H1 (cell line): Measurements from ENCODE around the gene BGN.

Source experiments
- POLR2A ChIP-seq, 2 experiments: IDR thresholded peaks; 1 replicate in 1 of 2; 2 replicates in 1 of 2; pipeline ENCODE4 v1.6.1; 2011; ENCODE audit warnings: low read depth in 2 of 2, low read length in 2 of 2, mild to moderate bottlenecking in 2 of 2; ENCODE audit errors: control extremely low read depth in 1 of 2
- TF ChIP-seq, protein P1 (sequence below): IDR thresholded peaks from 2 replicates; pipeline ENCODE4 v1.6.1; 2012; ENCODE audit warnings: low read length, inconsistent platforms
- TF ChIP-seq, protein P2 (sequence below): fragments of 300-600 bp; sonication (generic); IDR thresholded peaks from 2 replicates; pipeline ENCODE4 v1.7.1; 2012; ENCODE audit warnings: low read length, moderate library complexity, mild to moderate bottlenecking, inconsistent platforms; ENCODE audit not compliant: insufficient replicate concordance
- TF ChIP-seq, protein P3 (sequence below), 3 experiments: IDR thresholded peaks; 1 replicate in 2 of 3; 2 replicates in 1 of 3; pipeline versions ENCODE4 v1.5.1 to v1.6.1; 2011; ENCODE audit warnings: low read length in 3 of 3, mild to moderate bottlenecking in 3 of 3, inconsistent platforms in 2 of 3, low read depth in 1 of 3, moderate library complexity in 1 of 3; ENCODE audit not compliant: insufficient read depth in 1 of 3; ENCODE audit errors: control extremely low read depth in 1 of 3

DNA sequence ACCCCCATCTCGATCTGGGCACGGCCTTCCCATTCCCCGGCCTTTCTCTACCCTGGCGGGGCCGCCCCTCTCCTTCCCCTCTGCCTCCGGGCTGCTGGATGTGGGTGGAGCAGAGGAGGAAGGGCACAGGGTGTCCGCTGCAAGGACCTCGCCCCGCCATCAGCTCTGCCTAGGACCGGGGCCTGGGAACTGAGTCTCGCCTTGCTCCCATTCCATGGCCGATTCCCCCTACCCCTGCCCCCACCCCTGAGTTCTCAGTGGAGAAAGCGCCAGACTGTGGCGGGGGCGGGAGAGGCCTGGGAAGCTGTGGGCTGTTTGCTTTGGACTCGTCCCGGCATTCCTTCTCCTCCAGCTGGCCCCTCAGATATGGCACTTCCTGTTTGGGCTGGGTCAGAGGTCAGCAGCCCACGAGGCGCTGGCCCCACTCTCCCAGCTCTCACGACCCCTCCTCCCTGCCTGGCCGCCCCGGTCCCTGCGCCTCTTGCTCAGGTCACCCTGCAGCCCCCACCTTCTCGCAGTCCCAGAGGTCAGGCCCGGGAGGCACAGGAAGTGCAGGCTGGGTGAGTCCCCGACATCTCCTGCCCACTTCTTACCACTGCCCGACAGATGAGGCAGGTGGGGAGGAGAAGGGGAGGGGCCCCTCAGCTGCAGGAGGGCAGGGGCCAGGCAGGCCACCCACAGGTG is 6.4 kb upstream of the BGN start:
- TF ChIP-seq, protein P1, sequence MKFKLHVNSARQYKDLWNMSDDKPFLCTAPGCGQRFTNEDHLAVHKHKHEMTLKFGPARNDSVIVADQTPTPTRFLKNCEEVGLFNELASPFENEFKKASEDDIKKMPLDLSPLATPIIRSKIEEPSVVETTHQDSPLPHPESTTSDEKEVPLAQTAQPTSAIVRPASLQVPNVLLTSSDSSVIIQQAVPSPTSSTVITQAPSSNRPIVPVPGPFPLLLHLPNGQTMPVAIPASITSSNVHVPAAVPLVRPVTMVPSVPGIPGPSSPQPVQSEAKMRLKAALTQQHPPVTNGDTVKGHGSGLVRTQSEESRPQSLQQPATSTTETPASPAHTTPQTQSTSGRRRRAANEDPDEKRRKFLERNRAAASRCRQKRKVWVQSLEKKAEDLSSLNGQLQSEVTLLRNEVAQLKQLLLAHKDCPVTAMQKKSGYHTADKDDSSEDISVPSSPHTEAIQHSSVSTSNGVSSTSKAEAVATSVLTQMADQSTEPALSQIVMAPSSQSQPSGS, result no peak
- no peak for TF ChIP-seq POLR2A (IDR thresholded peaks at IDR 0.05; ENCODE audit: control extremely low read depth in 1 of 2, low read depth in 2 of 2, low read length in 2 of 2)
- TF ChIP-seq, protein P2, sequence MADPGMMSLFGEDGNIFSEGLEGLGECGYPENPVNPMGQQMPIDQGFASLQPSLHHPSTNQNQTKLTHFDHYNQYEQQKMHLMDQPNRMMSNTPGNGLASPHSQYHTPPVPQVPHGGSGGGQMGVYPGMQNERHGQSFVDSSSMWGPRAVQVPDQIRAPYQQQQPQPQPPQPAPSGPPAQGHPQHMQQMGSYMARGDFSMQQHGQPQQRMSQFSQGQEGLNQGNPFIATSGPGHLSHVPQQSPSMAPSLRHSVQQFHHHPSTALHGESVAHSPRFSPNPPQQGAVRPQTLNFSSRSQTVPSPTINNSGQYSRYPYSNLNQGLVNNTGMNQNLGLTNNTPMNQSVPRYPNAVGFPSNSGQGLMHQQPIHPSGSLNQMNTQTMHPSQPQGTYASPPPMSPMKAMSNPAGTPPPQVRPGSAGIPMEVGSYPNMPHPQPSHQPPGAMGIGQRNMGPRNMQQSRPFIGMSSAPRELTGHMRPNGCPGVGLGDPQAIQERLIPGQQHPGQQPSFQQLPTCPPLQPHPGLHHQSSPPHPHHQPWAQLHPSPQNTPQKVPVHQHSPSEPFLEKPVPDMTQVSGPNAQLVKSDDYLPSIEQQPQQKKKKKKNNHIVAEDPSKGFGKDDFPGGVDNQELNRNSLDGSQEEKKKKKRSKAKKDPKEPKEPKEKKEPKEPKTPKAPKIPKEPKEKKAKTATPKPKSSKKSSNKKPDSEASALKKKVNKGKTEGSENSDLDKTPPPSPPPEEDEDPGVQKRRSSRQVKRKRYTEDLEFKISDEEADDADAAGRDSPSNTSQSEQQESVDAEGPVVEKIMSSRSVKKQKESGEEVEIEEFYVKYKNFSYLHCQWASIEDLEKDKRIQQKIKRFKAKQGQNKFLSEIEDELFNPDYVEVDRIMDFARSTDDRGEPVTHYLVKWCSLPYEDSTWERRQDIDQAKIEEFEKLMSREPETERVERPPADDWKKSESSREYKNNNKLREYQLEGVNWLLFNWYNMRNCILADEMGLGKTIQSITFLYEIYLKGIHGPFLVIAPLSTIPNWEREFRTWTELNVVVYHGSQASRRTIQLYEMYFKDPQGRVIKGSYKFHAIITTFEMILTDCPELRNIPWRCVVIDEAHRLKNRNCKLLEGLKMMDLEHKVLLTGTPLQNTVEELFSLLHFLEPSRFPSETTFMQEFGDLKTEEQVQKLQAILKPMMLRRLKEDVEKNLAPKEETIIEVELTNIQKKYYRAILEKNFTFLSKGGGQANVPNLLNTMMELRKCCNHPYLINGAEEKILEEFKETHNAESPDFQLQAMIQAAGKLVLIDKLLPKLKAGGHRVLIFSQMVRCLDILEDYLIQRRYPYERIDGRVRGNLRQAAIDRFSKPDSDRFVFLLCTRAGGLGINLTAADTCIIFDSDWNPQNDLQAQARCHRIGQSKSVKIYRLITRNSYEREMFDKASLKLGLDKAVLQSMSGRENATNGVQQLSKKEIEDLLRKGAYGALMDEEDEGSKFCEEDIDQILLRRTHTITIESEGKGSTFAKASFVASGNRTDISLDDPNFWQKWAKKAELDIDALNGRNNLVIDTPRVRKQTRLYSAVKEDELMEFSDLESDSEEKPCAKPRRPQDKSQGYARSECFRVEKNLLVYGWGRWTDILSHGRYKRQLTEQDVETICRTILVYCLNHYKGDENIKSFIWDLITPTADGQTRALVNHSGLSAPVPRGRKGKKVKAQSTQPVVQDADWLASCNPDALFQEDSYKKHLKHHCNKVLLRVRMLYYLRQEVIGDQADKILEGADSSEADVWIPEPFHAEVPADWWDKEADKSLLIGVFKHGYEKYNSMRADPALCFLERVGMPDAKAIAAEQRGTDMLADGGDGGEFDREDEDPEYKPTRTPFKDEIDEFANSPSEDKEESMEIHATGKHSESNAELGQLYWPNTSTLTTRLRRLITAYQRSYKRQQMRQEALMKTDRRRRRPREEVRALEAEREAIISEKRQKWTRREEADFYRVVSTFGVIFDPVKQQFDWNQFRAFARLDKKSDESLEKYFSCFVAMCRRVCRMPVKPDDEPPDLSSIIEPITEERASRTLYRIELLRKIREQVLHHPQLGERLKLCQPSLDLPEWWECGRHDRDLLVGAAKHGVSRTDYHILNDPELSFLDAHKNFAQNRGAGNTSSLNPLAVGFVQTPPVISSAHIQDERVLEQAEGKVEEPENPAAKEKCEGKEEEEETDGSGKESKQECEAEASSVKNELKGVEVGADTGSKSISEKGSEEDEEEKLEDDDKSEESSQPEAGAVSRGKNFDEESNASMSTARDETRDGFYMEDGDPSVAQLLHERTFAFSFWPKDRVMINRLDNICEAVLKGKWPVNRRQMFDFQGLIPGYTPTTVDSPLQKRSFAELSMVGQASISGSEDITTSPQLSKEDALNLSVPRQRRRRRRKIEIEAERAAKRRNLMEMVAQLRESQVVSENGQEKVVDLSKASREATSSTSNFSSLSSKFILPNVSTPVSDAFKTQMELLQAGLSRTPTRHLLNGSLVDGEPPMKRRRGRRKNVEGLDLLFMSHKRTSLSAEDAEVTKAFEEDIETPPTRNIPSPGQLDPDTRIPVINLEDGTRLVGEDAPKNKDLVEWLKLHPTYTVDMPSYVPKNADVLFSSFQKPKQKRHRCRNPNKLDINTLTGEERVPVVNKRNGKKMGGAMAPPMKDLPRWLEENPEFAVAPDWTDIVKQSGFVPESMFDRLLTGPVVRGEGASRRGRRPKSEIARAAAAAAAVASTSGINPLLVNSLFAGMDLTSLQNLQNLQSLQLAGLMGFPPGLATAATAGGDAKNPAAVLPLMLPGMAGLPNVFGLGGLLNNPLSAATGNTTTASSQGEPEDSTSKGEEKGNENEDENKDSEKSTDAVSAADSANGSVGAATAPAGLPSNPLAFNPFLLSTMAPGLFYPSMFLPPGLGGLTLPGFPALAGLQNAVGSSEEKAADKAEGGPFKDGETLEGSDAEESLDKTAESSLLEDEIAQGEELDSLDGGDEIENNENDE, result no peak
- TF ChIP-seq, protein P3, sequence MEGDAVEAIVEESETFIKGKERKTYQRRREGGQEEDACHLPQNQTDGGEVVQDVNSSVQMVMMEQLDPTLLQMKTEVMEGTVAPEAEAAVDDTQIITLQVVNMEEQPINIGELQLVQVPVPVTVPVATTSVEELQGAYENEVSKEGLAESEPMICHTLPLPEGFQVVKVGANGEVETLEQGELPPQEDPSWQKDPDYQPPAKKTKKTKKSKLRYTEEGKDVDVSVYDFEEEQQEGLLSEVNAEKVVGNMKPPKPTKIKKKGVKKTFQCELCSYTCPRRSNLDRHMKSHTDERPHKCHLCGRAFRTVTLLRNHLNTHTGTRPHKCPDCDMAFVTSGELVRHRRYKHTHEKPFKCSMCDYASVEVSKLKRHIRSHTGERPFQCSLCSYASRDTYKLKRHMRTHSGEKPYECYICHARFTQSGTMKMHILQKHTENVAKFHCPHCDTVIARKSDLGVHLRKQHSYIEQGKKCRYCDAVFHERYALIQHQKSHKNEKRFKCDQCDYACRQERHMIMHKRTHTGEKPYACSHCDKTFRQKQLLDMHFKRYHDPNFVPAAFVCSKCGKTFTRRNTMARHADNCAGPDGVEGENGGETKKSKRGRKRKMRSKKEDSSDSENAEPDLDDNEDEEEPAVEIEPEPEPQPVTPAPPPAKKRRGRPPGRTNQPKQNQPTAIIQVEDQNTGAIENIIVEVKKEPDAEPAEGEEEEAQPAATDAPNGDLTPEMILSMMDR (IDR thresholded peaks at IDR 0.05; ENCODE audit: control extremely low read depth in 1 of 3, insufficient read depth in 1 of 3, low read depth in 1 of 3, low read length in 3 of 3), result no peak
